ENCODE measurements around the gene SOX6. TPM values are rescaled to one million over a fixed set of nuclear protein-coding genes. Genes with fewer than 3 reads are reported as not detected.

Gene SOX6
- total RNA-seq, 1 donor from 2014 or later: 24.9 TPM

DNA sequence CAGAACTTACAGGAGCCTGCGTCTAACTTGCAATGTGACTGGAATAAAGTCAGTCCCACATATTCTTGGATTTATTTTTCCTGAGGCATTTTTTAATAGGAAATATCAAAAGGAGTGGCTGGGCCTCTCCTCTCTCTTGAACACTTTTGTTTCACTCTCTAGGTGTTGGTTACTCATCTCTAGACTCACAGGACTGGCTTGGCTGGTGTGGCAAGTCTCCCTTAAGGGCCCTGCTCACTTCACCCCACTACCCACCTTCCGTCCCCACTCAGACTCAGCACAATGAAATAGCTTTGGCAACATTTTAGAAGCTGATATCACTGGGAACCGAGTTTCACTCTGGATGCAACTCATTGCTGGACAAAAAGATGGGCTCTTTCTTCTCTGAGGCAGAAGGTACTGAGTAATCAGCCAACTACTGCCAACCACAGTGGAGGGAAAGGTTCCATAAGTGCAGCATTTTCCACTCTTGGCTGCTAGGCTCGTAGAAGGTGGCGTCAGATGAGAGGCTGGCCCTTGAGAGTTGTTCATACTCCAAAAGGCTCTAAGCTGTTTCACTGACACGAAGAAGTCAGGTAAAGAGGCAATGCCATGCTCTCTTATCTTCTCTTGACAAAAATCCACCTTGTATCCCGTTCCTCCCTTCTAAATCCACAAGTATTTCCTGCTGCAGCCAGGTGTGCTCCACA, 390.6 kb downstream of the SOX6 start:
- peak overlapping the region; percentile 81 for H3K27ac Mint-ChIP-seq
- no peaks in the 10 kb centered on the region for H3K9me3 Mint-ChIP-seq
- H3K27me3 Mint-ChIP-seq: no peaks in the 10 kb centered on the region
- TF ChIP-seq CTCF (conservative IDR thresholded peaks at IDR 0.05): no peak
- H3K4me3 Mint-ChIP-seq: peak overlapping the region; percentile 10
- H3K4me1 Mint-ChIP-seq (ENCODE audit: unreplicated experiment): peaks cover 44% of the 10 kb centered on the region
- no peak for DNase-seq (ENCODE audit: extremely low spot score, unreplicated experiment)
- H3K36me3 Mint-ChIP-seq: no peaks in the 10 kb centered on the region

DNA sequence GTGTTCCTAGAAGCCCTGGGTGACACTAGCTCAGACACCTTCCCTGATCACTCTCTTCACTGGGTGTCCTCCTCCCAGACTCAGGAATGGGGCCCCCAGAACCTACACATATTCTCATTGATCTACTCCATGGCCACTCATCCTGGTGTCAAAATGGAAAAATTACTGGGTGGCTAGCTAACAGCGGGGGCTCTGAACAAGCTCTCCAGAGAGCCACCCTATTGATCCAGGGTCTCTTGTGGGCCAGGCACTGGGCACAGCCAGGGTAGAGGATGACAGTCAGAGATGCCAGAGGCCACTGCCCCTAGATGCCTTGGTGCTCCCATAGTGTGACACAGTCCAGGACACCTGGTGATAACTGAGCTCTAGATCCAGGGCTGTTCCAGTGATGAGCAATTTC, 393.1 kb downstream of the SOX6 start:
- Mint-ChIP-seq H3K4me1 (ENCODE audit: unreplicated experiment) (peaks cover 27% of the 10 kb centered on the region), H3K27ac (no peak overlapping the region), H3K27me3 (no peaks in the 10 kb centered on the region), H3K9me3 (no peaks in the 10 kb centered on the region), H3K4me3 (no peak overlapping the region), H3K36me3 (no peaks in the 10 kb centered on the region)
- TF ChIP-seq CTCF (conservative IDR thresholded peaks at IDR 0.05): no peak
- DNase-seq (ENCODE audit: extremely low spot score, unreplicated experiment): no peak

GRCh38 chr11:15958910-15959309, 397.4 kb downstream of the SOX6 start:
- TF ChIP-seq CTCF (conservative IDR thresholded peaks at IDR 0.05): no peak
- Mint-ChIP-seq H3K4me1 (ENCODE audit: unreplicated experiment) (no peaks in the 10 kb centered on the region), H3K36me3 (no peaks in the 10 kb centered on the region), H3K9me3 (no peaks in the 10 kb centered on the region), H3K27ac (no peak overlapping the region), H3K27me3 (no peaks in the 10 kb centered on the region), H3K4me3 (no peak overlapping the region)
- DNase-seq (ENCODE audit: extremely low spot score, unreplicated experiment): no peak

GRCh38 chr11:15957234-15957633, 399.1 kb downstream of the SOX6 start:
- Mint-ChIP-seq H3K4me3 (no peak overlapping the region), H3K27me3 (no peaks in the 10 kb centered on the region), H3K4me1 (ENCODE audit: unreplicated experiment) (peaks cover under 1% of the 10 kb centered on the region), H3K27ac (no peak overlapping the region), H3K9me3 (peaks cover 5% of the 10 kb centered on the region), H3K36me3 (peaks cover 5% of the 10 kb centered on the region)
- DNase-seq (ENCODE audit: extremely low spot score, unreplicated experiment): no peak
- no peak for TF ChIP-seq CTCF (conservative IDR thresholded peaks at IDR 0.05)

DNA sequence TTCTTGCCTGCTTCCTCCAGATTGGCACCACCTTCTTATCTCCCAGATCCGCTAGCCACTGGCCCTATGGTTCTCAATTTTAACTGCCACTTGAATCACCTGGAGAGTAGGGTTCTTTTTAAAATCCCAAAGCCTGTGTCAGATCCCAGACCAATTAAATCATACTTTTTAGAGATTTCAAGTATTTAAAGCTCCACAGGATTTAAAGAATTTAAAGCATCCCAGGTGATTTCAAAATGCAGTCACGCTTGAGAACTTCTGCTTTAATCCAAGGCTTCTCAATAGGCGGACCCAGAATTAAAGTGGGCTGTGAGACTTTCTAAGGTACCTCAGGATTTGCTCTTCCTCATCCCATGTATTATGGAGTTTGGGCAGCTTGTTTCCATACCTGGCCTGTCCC, 400.0 kb downstream of the SOX6 start:
- DNase-seq (ENCODE audit: extremely low spot score, unreplicated experiment): no peak
- no peak overlapping the region for H3K4me3 Mint-ChIP-seq
- no peak for TF ChIP-seq CTCF (conservative IDR thresholded peaks at IDR 0.05)
- no peak overlapping the region for H3K27ac Mint-ChIP-seq
- peaks cover 5% of the 10 kb centered on the region for H3K4me1 Mint-ChIP-seq (ENCODE audit: unreplicated experiment)
- H3K9me3 Mint-ChIP-seq: peaks cover 5% of the 10 kb centered on the region
- H3K36me3 Mint-ChIP-seq: peaks cover 5% of the 10 kb centered on the region
- H3K27me3 Mint-ChIP-seq: peaks cover 3% of the 10 kb centered on the region

Measured in type B pancreatic cell (in vitro differentiated cells).